GM19438 (cell line): ENCODE measurements around the gene PDLIM3.
"Not testable (repeated sequence)": the region's sequence is repeated elsewhere in the genome, so short reads cannot be mapped to it uniquely, and the experiment has no call there.

Experiments used
- ATAC-seq: cut with Tn5 transposase; IDR thresholded peaks from one replicate; pipeline ENCODE4 v1.9.1; 2021; ENCODE audit warnings: low read depth; ENCODE audit not compliant: unreplicated experiment

PDLIM3 gene

GRCh38 chr4:185522451-185522850 lies 12.9 kb downstream of the PDLIM3 start:
- no peak for ATAC-seq

- ATAC-seq = no peak
Observed at GRCh38 chr4:185520119-185520518, 15.2 kb downstream of the PDLIM3 start.

GRCh38 chr4:185518494-185518893 lies 16.8 kb downstream of the PDLIM3 start:
- no peak for ATAC-seq

- no peak for ATAC-seq
Observed at GRCh38 chr4:185518069-185518468, 17.2 kb downstream of the PDLIM3 start.

- ATAC-seq = no peak
Observed at GRCh38 chr4:185515248-185515647, 20.1 kb downstream of the PDLIM3 start.

DNA sequence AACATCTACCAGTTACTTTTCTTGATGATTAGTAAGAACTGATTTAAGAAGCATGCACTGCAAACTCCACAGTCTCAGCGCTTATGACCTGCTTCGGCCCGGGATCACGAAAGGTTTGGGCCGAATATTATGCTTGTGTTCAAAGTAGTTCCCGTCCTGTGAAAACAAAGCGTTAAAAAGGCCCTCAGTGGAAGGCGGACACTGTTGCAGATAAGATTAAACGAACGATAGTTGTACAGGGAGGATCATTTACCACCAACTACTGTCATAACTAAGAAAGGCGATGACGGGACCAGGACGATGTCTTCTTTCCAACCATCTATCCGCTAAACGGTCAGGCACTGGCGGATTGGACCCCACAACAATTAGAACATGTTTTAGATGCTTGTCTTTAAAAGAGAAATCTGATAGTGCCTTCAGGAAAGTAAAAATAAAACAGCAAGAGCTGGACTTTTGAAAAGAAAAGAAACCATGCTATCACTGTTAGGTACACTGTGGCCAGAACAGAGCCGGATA lies 21.1 kb downstream of the PDLIM3 start:
- no peak for ATAC-seq

DNA sequence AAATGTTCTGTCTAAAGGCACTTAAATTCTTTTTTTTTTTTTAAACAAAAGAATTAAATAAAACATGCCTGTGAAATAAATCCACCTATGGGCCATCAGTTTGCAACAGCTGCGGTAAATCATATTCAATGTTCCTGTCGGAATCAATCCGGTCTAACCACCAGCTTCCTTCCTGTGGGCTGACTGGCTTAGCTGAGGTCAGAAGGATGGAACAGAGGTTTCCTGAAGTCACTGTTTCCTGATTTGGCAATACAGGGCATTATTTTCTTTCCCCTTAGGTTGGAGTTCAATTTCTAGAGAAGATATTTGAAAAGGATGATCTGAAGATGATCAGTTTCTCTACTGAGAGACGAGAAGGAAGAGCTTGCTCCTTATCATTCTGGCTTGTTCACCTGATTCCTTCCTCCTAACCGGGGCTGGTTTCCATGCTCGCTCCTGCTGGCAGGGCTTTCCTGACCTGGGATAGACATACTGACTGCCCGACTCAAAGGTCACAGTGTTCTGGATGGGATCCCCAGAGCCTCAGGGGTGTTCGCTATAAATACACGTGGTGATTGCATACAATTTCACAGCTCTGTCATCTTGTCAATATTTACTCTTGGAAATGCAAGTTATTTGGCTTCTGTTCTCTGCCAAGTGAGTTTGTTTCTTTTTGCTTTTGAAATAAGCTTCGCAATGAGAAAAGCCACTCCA lies 21.7 kb downstream of the PDLIM3 start:
- no peak for ATAC-seq

DNA sequence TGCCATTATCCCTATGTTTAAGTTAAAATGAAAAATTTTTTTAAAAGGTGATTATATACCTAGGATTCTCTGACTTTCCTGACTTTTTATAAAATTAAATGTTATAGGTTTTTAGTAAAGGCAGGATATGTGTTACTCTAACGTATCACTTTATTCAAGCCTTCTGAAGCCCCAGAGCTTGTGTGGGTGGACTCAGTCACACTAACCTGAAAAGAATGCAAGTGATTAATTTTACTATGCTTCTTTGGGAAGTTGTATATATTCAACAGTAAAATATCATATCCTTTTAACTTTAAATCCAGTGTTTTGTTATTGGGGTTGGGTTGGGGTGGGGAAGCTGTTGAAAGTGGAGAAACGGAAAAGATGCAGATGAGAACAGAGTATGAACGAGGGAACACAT lies 22.8 kb downstream of the PDLIM3 start:
- ATAC-seq = no peak

GRCh38 chr4:185511243-185511642 lies 24.1 kb downstream of the PDLIM3 start:
- ATAC-seq = not testable (repeated sequence)

DNA sequence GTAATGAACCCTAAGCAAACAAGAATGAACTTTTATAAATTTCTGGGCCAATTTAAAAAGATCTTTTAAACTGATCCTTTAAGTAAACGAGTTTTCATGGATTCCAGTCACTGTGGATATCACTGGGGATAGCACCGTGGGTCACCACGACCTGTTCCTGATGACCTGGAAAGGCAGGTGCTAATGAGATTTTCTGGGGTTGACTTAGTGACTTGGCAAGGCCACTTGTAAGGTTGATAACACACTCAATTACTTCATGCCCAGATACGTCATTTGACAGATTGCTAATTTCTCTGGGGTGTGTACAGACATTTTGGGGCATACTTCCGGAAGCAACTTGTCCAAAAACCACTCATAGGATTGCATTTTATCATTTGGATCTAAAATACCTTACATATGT lies 24.5 kb downstream of the PDLIM3 start:
- no peak for ATAC-seq

GRCh38 chr4:185508181-185508580 lies 27.1 kb downstream of the PDLIM3 start:
- ATAC-seq = no peak

DNA sequence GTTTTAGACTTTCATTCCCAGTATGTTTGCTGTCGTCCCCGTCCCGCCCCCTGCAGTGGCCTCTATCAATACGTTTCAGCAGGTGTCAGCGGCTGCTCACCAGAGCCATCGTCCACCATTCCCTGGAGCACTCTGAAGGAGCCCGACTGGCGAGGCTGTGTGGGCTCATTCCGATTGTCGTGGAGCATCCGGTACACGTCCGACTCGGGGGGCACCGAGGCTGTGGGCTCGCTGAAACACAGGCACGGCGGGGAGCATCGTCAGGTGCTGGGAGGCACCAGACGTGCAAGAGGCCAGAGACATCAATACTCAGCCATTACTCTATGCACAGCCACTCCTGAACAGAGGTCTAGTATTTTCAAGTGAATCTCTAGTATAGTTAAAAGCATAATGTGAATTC lies 28.9 kb downstream of the PDLIM3 start:
- ATAC-seq = no peak

DNA sequence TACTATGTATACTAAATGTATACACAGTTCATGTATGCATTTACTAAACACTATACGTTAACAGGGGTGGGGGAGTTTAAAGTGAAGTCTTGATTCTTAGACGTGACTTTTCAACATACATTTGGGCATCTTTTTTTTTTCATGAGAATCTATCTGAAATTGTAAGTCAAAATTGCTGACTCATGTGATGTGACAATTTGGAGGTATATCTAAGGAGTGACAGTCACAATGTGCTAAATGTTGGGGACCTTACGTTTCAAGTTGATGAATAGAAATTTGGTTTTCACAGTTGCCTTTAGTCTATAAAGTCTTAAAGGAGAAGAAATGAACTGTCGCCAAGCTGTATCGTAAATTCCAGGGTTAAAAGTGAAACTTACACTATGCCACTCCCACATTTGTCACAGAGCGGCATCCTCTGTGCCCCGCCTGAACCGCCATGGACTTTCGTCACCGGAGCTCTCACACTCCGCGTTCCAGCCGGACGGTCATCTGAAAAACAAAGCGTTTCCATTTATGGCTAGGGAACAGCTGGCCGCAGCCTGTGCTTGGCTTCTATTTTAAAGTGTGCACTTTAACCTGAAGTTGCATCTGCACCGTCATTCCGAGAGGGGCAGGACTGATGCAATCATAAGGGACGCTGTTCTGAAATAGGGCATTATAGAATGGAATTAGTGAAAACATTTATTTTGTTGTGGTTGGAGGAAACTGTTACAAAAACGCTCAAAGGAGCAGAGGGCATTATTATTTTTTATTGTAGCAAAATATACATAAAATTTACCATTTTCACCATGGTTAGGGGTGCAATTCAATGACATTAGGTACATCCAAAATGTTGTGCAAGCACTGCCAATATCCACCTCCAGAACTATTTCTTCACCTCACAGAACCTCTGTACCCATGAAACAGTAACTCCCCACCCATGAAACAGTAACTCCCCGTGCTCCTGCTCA lies 30.9 kb downstream of the PDLIM3 start:
- no peak for ATAC-seq

GRCh38 chr4:185502386-185502785 lies 32.9 kb downstream of the PDLIM3 start:
- ATAC-seq = no peak

DNA sequence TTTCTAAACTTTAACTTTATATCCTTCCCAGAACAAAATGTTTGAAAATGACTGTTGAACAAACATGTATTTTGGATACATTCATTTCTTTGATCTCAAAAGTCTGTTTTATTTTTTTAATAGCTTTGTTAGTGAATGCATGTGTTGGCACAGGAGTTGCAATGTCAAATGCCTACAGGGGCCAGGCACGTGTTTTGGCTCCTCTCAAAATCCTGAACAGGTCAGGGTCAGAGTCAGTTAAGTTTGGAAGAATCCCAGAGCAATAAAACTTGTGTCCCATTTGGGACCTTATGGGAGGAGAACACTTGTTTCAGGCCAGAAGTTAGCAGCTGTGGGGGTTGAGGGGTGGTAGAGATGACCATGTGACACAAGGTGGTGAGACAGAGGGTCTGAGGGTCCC lies 34.7 kb downstream of the PDLIM3 start:
- ATAC-seq = no peak

DNA sequence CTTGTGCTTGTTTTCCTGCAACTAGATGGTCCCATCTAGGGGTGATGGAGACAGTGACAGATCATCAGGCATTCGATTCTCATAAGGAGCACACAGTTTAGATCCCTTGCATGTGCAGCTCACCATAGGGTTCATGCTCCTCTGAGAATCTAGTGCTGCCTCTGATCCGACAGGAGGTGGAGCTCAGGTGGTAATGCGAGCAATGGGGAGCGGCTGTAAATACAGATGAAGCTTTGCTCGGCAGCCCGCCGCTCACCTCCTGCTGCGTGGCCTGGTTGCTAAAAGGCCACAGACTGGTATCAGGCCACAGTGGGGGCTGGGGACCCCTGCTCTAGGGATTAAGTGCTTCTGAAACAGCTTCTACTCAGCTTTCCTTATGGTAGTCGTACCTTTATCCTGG lies 35.3 kb downstream of the PDLIM3 start:
- ATAC-seq = no peak

GRCh38 chr4:185488650-185489049 lies 46.7 kb downstream of the PDLIM3 start:
- no peak for ATAC-seq

- no peak for ATAC-seq
Observed at GRCh38 chr4:185481401-185481800, 53.9 kb downstream of the PDLIM3 start.

DNA sequence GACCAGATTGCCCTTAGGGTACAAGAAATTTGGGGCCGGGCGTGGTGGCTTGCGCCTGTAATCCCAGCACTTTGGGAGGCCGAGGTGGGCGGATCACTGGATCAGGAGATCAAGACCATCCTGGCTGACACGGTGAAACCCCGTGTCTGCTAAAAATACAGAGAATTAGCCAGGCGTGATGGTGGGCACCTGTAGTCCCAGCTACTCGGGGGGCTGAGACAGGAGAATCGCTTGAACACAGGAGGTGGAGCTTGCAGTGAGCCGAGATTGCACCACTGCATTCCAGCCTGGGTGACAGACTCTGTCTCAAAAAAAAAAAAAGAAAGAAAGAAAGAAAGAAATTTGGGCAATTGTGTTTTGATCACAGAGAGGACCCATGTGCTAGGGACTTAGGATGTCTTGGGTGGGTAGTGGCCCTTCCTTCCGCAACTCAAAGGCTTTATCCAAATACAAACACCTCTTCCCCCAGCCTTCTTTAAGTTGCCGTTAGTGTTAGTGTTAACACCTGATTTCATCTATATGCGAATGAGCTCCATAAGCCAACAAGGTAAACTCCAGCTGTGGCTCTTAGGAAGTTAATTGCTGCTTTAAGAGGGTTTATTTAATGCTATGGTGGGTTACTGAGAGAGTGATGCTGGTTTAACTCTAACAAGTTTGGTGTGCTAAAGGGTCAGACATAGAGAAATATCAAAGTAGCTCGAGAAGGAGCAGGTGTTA lies 55.1 kb downstream of the PDLIM3 start:
- ATAC-seq = peak; percentile 25

GRCh38 chr4:185479507-185479971 lies 55.8 kb downstream of the PDLIM3 start:
- peak; percentile 89 for ATAC-seq

GRCh38 chr4:185473247-185473646 lies 62.1 kb downstream of the PDLIM3 start:
- ATAC-seq = no peak
